Mammary epithelial cell (primary cell): Measurements from ENCODE around the gene FBN2.

ENCODE experiments used
- EZH2 ChIP-seq: IDR thresholded peaks from 2 replicates; pipeline ENCODE4 v1.6.1; 2012; ENCODE audit warnings: low read length, inconsistent platforms, borderline replicate concordance
- TF ChIP-seq, protein P1 (sequence below), 2 donors: IDR thresholded peaks in 1 of 2; conservative IDR thresholded peaks in 1 of 2; 2 replicates each; pipeline ENCODE4 v1.5.1; 2011 to 2012; ENCODE audit warnings: inconsistent platforms in 2 of 2, low read length in 2 of 2, mild to moderate bottlenecking in 2 of 2, control low read depth in 1 of 2, low read depth in 1 of 2; ENCODE audit not compliant: insufficient read depth in 1 of 2; ENCODE audit errors: extremely low read depth in 1 of 2

DNA sequence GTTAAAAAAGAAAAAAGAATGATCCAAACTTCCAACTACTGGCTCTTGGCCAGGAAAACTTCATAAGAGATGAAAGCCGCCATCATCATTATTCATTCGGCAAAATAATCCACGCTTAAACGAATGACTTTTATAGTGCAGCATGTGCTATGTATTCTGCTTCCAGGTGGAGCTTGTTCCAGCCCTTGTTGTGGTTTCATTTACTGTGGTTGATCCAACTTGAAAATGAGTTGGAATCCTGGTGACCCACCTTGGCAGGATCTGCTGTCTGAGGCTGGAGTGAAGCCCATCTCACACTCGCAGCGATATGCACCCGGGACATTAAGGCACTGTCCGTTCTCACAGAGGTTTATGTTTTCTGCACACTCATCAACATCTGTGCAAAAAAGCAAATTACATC, 209.6 kb downstream of the FBN2 start:
- TF ChIP-seq, protein P1, sequence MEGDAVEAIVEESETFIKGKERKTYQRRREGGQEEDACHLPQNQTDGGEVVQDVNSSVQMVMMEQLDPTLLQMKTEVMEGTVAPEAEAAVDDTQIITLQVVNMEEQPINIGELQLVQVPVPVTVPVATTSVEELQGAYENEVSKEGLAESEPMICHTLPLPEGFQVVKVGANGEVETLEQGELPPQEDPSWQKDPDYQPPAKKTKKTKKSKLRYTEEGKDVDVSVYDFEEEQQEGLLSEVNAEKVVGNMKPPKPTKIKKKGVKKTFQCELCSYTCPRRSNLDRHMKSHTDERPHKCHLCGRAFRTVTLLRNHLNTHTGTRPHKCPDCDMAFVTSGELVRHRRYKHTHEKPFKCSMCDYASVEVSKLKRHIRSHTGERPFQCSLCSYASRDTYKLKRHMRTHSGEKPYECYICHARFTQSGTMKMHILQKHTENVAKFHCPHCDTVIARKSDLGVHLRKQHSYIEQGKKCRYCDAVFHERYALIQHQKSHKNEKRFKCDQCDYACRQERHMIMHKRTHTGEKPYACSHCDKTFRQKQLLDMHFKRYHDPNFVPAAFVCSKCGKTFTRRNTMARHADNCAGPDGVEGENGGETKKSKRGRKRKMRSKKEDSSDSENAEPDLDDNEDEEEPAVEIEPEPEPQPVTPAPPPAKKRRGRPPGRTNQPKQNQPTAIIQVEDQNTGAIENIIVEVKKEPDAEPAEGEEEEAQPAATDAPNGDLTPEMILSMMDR (conservative IDR thresholded peaks at IDR 0.05 in 1 of 2, IDR thresholded peaks at IDR 0.05 in 1 of 2; ENCODE audit: extremely low read depth in 1 of 2, insufficient read depth in 1 of 2, low read depth in 1 of 2, low read length in 2 of 2), result no peak
- no peak for TF ChIP-seq EZH2
